ENCODE results near the gene ASAP3.

ASAP3 gene

GRCh38 chr1:23529146-23530086 is 45.4 kb upstream of the ASAP3 start:
- H3K4me3 ChIP-seq (ENCODE audit: low read length), result no peak overlapping the region
- DNase-seq (ENCODE audit: low read depth), result peak; percentile 24
- no peak for TF ChIP-seq CTCF (IDR thresholded peaks at IDR 0.05; ENCODE audit: insufficient read depth, low read depth, low read length, missing control alignments)

GRCh38 chr1:23528250-23528978 is 44.4 kb upstream of the ASAP3 start:
- no peak for TF ChIP-seq CTCF (IDR thresholded peaks at IDR 0.05; ENCODE audit: insufficient read depth, low read depth, low read length, missing control alignments)
- H3K4me3 ChIP-seq (ENCODE audit: low read length), result no peak overlapping the region
- DNase-seq (ENCODE audit: low read depth), result peak; percentile 91

GRCh38 chr1:23527900-23528249 is 43.9 kb upstream of the ASAP3 start:
- no peak for TF ChIP-seq CTCF (IDR thresholded peaks at IDR 0.05; ENCODE audit: insufficient read depth, low read depth, low read length, missing control alignments)
- DNase-seq (ENCODE audit: low read depth), result no peak
- no peak overlapping the region for H3K4me3 ChIP-seq (ENCODE audit: low read length)

GRCh38 chr1:23527366-23527765 is 43.4 kb upstream of the ASAP3 start:
- DNase-seq (ENCODE audit: low read depth), result no peak
- no peak for TF ChIP-seq CTCF (IDR thresholded peaks at IDR 0.05; ENCODE audit: insufficient read depth, low read depth, low read length, missing control alignments)
- no peak overlapping the region for H3K4me3 ChIP-seq (ENCODE audit: low read length)

GRCh38 chr1:23526329-23527041 is 42.5 kb upstream of the ASAP3 start:
- TF ChIP-seq CTCF (IDR thresholded peaks at IDR 0.05; ENCODE audit: insufficient read depth, low read depth, low read length, missing control alignments), result no peak
- H3K4me3 ChIP-seq (ENCODE audit: low read length), result no peak overlapping the region
- no peak for DNase-seq (ENCODE audit: low read depth)

GRCh38 chr1:23525558-23526250 is 41.7 kb upstream of the ASAP3 start:
- TF ChIP-seq CTCF (IDR thresholded peaks at IDR 0.05; ENCODE audit: insufficient read depth, low read depth, low read length, missing control alignments), result no peak
- no peak overlapping the region for H3K4me3 ChIP-seq (ENCODE audit: low read length)
- DNase-seq (ENCODE audit: low read depth), result no peak
